GM12878 (cell line): Measurements from ENCODE around the gene APBA1. TPM values are rescaled to one million over a fixed set of nuclear protein-coding genes. Genes with fewer than 3 reads are reported as not detected.

Experiments
- ATAC-seq: fragments of 200-7000 bp; cut with Tn5 transposase; 3 replicates; pipeline ENCODE4 v1.9.1; 2020; ENCODE audit warnings: mild to moderate bottlenecking, moderate library complexity
- BruUV-seq: library from RNA; stranded (reverse); fragments of 400-500 nt; replicated peaks from 2 replicates; lab custom pipeline; 2021; lab: Mats Ljungman, UMichigan
- CTCF ChIA-PET: fragments of 300-600 bp; sonication (Branson Sonifier 250); formaldehyde crosslinking; extraction: SDS; loops from one replicate; lab custom pipeline; 2021; ENCODE audit warnings: inconsistent platforms; lab: Yijun Ruan, JAX
- POLR2A ChIA-PET: fragments of 350-600 bp; formaldehyde crosslinking; extraction: SDS; loops from one replicate; lab custom pipeline; 2021; ENCODE audit warnings: inconsistent platforms; lab: Charles Lee
- RAD21 ChIA-PET: fragments of 300-600 bp; sonication (Branson Sonifier 250); formaldehyde crosslinking; loops from one replicate; lab custom pipeline; 2023; ENCODE audit warnings: antibody characterized with exemption; ENCODE audit not compliant: unreplicated experiment; lab: Charles Lee
- SMC1A ChIA-PET: fragments of 300-600 bp; sonication (Branson Sonifier 250); formaldehyde crosslinking; loops from one replicate; lab custom pipeline; 2023; ENCODE audit not compliant: unreplicated experiment, uncharacterized antibody; lab: Charles Lee
- DNase-seq: peaks from one replicate; pipeline ENCODE4 v3.0.0-alpha.2; 2011; ENCODE audit warnings: low read depth, low spot score
- FAIRE-seq: peaks from 3 replicates; lab custom pipeline; 2011; peaks lifted over from hg19 to GRCh38; lab: Jason Lieb, UNC
- H2AFZ ChIP-seq: 2 replicates; pipeline ENCODE4 v1.6.0; 2011; ENCODE audit warnings: low read depth, low read length, control low read depth; ENCODE audit not compliant: control insufficient read depth
- H3K27ac ChIP-seq: 2 replicates; pipeline ENCODE4 v1.5.1; 2011; ENCODE audit warnings: control low read depth; ENCODE audit not compliant: control insufficient read depth, insufficient read depth
- H3K27me3 ChIP-seq, 2 experiments: replicated peaks in 1 of 2; 2 replicates each; pipeline versions ENCODE4 v1.6.0 to v1.6.1; 2011; ENCODE audit warnings: low read length in 1 of 2; ENCODE audit not compliant: control insufficient read depth in 2 of 2, insufficient read depth in 2 of 2
- H3K36me3 ChIP-seq, 2 experiments: 2 replicates each; pipeline ENCODE4 v1.5.1; 2011; ENCODE audit warnings: low read length in 1 of 2; ENCODE audit not compliant: control insufficient read depth in 2 of 2, insufficient read depth in 2 of 2
- H3K4me1 ChIP-seq: 2 replicates; pipeline ENCODE4 v1.6.1; 2011; ENCODE audit warnings: mild to moderate bottlenecking, low read length, moderate library complexity, mixed read lengths; ENCODE audit not compliant: control insufficient read depth, insufficient read depth
- H3K4me2 ChIP-seq: 2 replicates; pipeline ENCODE4 v1.6.0; 2011; ENCODE audit warnings: control low read depth; ENCODE audit not compliant: control insufficient read depth, insufficient read depth
- H3K4me3 ChIP-seq: fragments of 200-600 bp; sonication (generic); 2 replicates; pipeline ENCODE4 v1.5.1; 2016
- H3K79me2 ChIP-seq: 2 replicates; pipeline ENCODE4 v1.6.0; 2011; ENCODE audit warnings: low read length; ENCODE audit not compliant: control insufficient read depth, insufficient read depth
- H3K9ac ChIP-seq: 2 replicates; pipeline ENCODE4 v1.8.0; 2011; ENCODE audit warnings: low read length, control low read depth, mixed read lengths; ENCODE audit not compliant: control insufficient read depth, insufficient read depth
- H3K9me3 ChIP-seq: replicated peaks from 3 replicates; pipeline ENCODE4 v1.5.1; 2011; ENCODE audit warnings: mild to moderate bottlenecking, low read length; ENCODE audit not compliant: control insufficient read depth, insufficient read depth
- H4K20me1 ChIP-seq: 2 replicates; pipeline ENCODE4 v1.6.0; 2011; ENCODE audit not compliant: control insufficient read depth, insufficient read depth
- BRCA1 ChIP-seq: IDR thresholded peaks from 2 replicates; pipeline ENCODE4 v1.6.1; 2011; ENCODE audit warnings: low read depth, low read length, improper control_type of control experiment
- EP300 ChIP-seq, 2 experiments: fragments of 150-350 bp in 1 of 2; IDR thresholded peaks; 2 replicates each; pipeline ENCODE4 v1.6.1; 2011 to 2012; ENCODE audit warnings: low read depth in 2 of 2, low read length in 2 of 2, borderline replicate concordance in 1 of 2, improper control_type of control experiment in 1 of 2, inconsistent platforms in 1 of 2; ENCODE audit not compliant: control insufficient read depth in 1 of 2
- ESRRA ChIP-seq: IDR thresholded peaks from 2 replicates; pipeline ENCODE4 v1.6.1; 2012; ENCODE audit warnings: mild to moderate bottlenecking, low read length, improper control_type of control experiment
- FOS ChIP-seq: IDR thresholded peaks from 3 replicates; pipeline ENCODE4 v1.6.1; 2011; ENCODE audit warnings: borderline replicate concordance; ENCODE audit not compliant: insufficient read length; ENCODE audit errors: extremely low read depth
- LARP7 ChIP-seq: fragments of 450-650 bp; IDR thresholded peaks from 2 replicates; pipeline ENCODE4 v1.6.1; 2017; ENCODE audit warnings: mild to moderate bottlenecking
- MEF2A ChIP-seq: IDR thresholded peaks from 2 replicates; pipeline ENCODE4 v1.6.1; 2011; ENCODE audit warnings: low read depth, mild to moderate bottlenecking, low read length, moderate library complexity; ENCODE audit not compliant: insufficient read depth
- MLLT1 ChIP-seq: fragments of 450-650 bp; IDR thresholded peaks from 2 replicates; pipeline ENCODE4 v1.6.1; 2016; ENCODE audit warnings: mild to moderate bottlenecking
- NR2F1 ChIP-seq: fragments of 450-650 bp; conservative IDR thresholded peaks from 2 replicates; pipeline ENCODE4 v1.6.1; 2017; ENCODE audit warnings: mild to moderate bottlenecking
- RAD21 ChIP-seq: IDR thresholded peaks from 2 replicates; pipeline ENCODE4 v1.6.1; 2011; ENCODE audit warnings: mild to moderate bottlenecking, low read depth, low read length, moderate library complexity; ENCODE audit not compliant: insufficient read depth
- RUNX3 ChIP-seq: IDR thresholded peaks from 2 replicates; pipeline ENCODE4 v1.6.1; 2012; ENCODE audit warnings: low read length, inconsistent platforms
- WRNIP1 ChIP-seq: IDR thresholded peaks from 2 replicates; pipeline ENCODE4 v1.6.1; 2011; ENCODE audit warnings: low read depth, low read length, improper control_type of control experiment, borderline replicate concordance
- ZNF274 ChIP-seq: IDR thresholded peaks from one replicate; pipeline ENCODE4 v1.8.0; 2011; ENCODE audit not compliant: insufficient read length, insufficient read depth
- WGBS: methylation state at CpG from one replicate; pipeline ENCODE4 v1.1.6; 2016; ENCODE audit warnings: low lambda C conversion rate; ENCODE audit not compliant: insufficient replicate concordance, insufficient coverage; ENCODE audit errors: missing lambda C conversion rate; 5-methylcytosine and 5-hydroxymethylcytosine counted together
- in situ Hi-C: fragments of 300-500 bp; cut with MboI; formaldehyde crosslinking; loops from 9 replicates; pipeline ENCODE4 v1.14.3; 2018; ENCODE audit warnings: mixed read lengths
- intact Hi-C: fragments of 100-400 bp; cut with micrococcal nuclease; formaldehyde crosslinking; loops from one replicate; pipeline ENCODE4 v1.14.2; 2022; ENCODE audit not compliant: unreplicated experiment
- polyA plus RNA-seq, 11 experiments: library from polyadenylated mRNA; depleted of rRNA in 4 of 11; unstranded in 6 of 11; stranded (reverse) in 5 of 11; fragments of >200 nt; fragmentation: Nextera tagmentation in 4 of 11; fragmentation: Illumina TruSeq in 1 of 11; extraction: Ambion mirVana in 4 of 11; extraction: Trizol in 1 of 11; gene quantifications; 1 replicate in 1 of 11; 2 replicates in 10 of 11; pipeline versions ENCODE4 v1.2.1 to v1.2.3, GENCODE V29; 2011 to 2016; ENCODE audit warnings: inconsistent platforms in 2 of 11, missing spikeins in 2 of 11, low read depth in 1 of 11
- total RNA-seq, 4 experiments: library from RNA; depleted of rRNA in 3 of 4; stranded (reverse); fragments of >200 nt in 3 of 4; fragmentation: Illumina TruSeq in 1 of 4; extraction: Trizol in 1 of 4; gene quantifications; 2 replicates each; pipeline versions ENCODE4 v1.2.1 to v1.2.3, GENCODE V29; 2013 to 2021

The APBA1 gene
- total and polyA plus RNA-seq, 10 of the 15 experiments (the other 5 are each of a cell fraction or from before 2014, with no cell fraction given) = 0.01 to 1.3 (median 0.05) TPM; not detected in 7

GRCh38 chr9:69574057-69574456 is 98.1 kb downstream of the APBA1 start:
- Histone ChIP-seq H3K4me1 (no peaks in the 10 kb centered on the region), H3K4me2 (no peak overlapping the region), H3K9ac (no peak overlapping the region), H3K9me3 (no peaks in the 10 kb centered on the region), H4K20me1 (no peaks in the 10 kb centered on the region), H3K27ac (no peak overlapping the region), H2AFZ (no peak overlapping the region), H3K27me3 (no peaks in the 10 kb centered on the region), H3K36me3 (no peaks in the 10 kb centered on the region), H3K79me2 (no peaks in the 10 kb centered on the region), H3K4me3 (no peak overlapping the region)
- RAD21 ChIA-PET = interaction anchor here (0.6 to 1.1 kb wide), 2 partner anchors 152 to 245 kb away, joined by 3 to 5 read pairs; no protein-coding TSS in a partner anchor
- POLR2A ChIA-PET = no interaction called here
- intact Hi-C loops (no loop called here), in situ Hi-C loops (no loop called here)
- no peak for FAIRE-seq
- TF ChIP-seq NR2F1 (no peak), ZNF274 (no peak), RUNX3 (no peak), MEF2A (no peak), RAD21 (no peak), EP300 (IDR thresholded peaks at IDR 0.05; ENCODE audit: borderline replicate concordance in 1 of 2, control insufficient read depth in 1 of 2, low read depth in 2 of 2, low read length in 2 of 2) (no peak), ESRRA (no peak), MLLT1 (no peak), BRCA1 (no peak), WRNIP1 (no peak), FOS (no peak), LARP7 (no peak)
- WGBS = 11% methylated on average over 4 of the region's 4 CpGs
- CTCF ChIA-PET = no interaction called here
- BruUV-seq = no TSS peak
- DNase-seq = no peak
- ATAC-seq = no peak
- SMC1A ChIA-PET = no interaction called here
